ENCODE measurements around the gene NUTM2B.
"Not testable (repeated sequence)": the region's sequence is repeated elsewhere in the genome, so short reads cannot be mapped to it uniquely, and the experiment has no call there.

The NUTM2B gene

DNA sequence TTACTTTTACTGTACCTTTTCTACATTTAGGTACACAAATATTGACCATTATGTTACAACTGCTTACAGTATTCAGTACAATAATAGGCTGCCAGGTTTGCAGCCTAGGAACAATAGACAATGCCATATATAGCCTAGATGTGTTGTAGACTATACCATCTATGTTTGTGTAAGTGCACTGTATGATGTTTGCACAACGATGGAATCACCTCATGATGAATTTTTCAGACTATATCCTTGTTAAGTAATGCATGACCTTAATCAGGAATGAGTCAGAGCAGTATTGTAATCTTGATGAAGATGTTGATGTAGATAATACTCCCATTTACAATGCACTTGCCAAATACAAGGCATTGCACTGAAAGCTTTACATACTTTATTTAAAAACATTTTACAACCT is 23.6 kb downstream of the NUTM2B start:
- not testable (repeated sequence) for DNase-seq (ENCODE audit: low spot score)

DNA sequence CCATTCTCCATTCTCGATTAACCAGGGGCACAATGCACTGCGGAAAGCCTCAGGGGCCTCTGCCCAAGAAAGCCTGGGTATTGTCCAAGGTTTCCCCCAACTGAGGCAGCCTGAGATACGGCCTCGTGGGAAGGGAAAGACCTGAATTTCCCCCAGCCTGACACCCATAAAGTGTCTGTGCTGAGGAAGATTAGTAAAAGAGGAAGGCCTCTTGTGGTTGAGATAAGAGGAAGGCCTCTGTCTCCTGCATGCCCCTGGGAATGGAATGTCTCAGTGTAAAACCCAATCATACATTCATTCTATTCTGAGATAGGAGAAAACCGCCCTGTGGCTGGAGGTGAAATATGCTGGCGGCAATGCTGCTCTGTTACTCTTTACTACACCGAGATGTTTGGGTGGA is 41.8 kb downstream of the NUTM2B start:
- not testable (repeated sequence) for DNase-seq (ENCODE audit: low spot score)

- DNase-seq (ENCODE audit: low spot score) = not testable (repeated sequence)
Measured at GRCh38 chr10:79748510-79748909, 45.5 kb downstream of the NUTM2B start.

DNA sequence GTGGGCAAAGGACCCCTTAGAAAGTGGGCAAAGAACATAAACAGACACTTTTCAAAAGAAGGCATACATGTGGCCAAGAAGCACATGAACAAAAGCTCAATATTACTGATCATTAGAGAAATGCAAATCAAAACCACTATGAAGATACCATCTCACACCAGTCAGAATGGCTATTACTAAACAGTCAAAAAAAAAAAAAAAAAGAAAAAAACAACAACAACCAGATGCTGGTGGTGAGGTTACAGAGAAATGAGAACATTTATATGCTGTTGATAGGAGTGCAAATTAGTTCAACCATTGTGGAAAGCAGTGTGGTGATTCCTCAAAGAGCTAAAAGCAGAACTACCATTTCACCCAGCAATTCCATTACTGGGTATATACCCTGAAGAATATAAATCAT is 50.6 kb downstream of the NUTM2B start:
- DNase-seq (ENCODE audit: low spot score) = not testable (repeated sequence)

DNA sequence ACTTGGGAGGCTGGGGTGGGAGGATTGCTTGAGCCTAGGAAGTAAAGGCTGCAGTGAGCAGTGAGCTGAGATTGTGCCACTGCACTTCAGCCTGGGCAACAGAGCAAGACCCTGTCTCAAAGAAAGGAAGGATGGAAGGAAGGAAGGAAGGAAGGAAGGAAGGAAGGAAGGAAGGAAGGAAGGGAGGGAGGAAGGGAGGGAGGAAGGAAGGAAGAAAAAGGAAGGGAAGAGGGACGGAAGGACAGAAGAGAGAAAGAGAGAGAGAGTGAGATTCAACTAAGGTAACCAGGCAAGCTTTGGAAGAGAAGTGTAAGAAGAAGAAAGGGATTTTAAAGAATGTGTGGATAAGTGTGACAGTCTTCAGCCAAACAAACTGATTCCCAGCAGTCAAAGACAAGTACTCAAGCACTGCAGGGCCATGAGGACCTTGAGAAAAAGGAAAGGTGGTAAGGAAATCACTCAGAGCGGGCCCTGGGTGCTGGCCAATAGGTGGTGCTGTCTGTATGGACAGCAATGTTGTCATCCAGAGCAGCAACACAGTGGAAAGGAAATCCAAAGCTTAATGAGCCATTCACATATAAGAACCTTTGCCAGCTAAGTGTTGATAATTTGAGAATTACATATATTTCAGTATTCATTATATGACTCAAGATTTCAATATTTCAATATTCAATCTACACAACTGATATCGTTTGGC is 55.4 kb downstream of the NUTM2B start:
- peak; percentile 10 for DNase-seq (ENCODE audit: low spot score)

All from cerebellar cortex (tissue), 1 donor.